Vagina (tissue), 2 donors: ENCODE data around the gene SLMAP. TPM values are rescaled to one million over a fixed set of nuclear protein-coding genes. Genes with fewer than 3 reads are reported as not detected.

ENCODE experiments used
- DNase-seq, 2 donors: peaks; one replicate each; pipeline ENCODE4 v3.0.0-alpha.2; 2017; ENCODE audit errors: extremely low spot score in 2 of 2
- H3K27ac ChIP-seq: fragments of 200-600 bp; sonication (generic); one replicate; pipeline ENCODE4 v1.5.1; 2019
- H3K27me3 ChIP-seq: fragments of 200-600 bp; sonication (generic); one replicate; pipeline ENCODE4 v1.5.1; 2019
- H3K36me3 ChIP-seq, 2 donors: fragments of 200-600 bp; sonication (generic); one replicate each; pipeline ENCODE4 v1.5.1; 2017 to 2019
- H3K4me1 ChIP-seq: fragments of 200-600 bp; sonication (generic); one replicate; pipeline ENCODE4 v1.5.1; 2019
- H3K4me3 ChIP-seq, 2 donors: fragments of 200-600 bp; sonication (generic); 1 replicate in 1 of 2; 2 replicates in 1 of 2; pipeline ENCODE4 v1.5.1; 2016 to 2019
- H3K9me3 ChIP-seq: fragments of 200-600 bp; sonication (generic); one replicate; pipeline ENCODE4 v1.5.1; 2019
- POLR2A ChIP-seq, 2 donors: fragments of 450-650 bp; IDR thresholded peaks; one replicate each; pipeline ENCODE4 v1.6.1; 2017; ENCODE audit warnings: antibody characterized with exemption in 2 of 2, mild to moderate bottlenecking in 2 of 2, moderate library complexity in 2 of 2
- POLR2AphosphoS5 ChIP-seq, 2 donors: sonication (generic); formaldehyde crosslinking; IDR thresholded peaks; one replicate each; pipeline ENCODE4 v1.9.0; 2017; ENCODE audit warnings: antibody characterized with exemption in 2 of 2, mild to moderate bottlenecking in 2 of 2, low read depth in 1 of 2; ENCODE audit not compliant: insufficient read depth in 1 of 2
- intact Hi-C: fragments of 100-400 bp; cut with DNase I; formaldehyde crosslinking; loops from one replicate; pipeline ENCODE4 v1.15.1; 2023
- total RNA-seq: library from RNA; depleted of rRNA; stranded (reverse); fragments of >200 nt; gene quantifications from one replicate; pipeline ENCODE4 v1.2.3, GENCODE V29; 2016
- TF ChIP-seq, protein P1 (sequence below), 3 experiments: fragments of 450-650 bp in 2 of 3; fragments of 200-600 bp in 1 of 3; sonication (generic) in 1 of 3; IDR thresholded peaks; one replicate each; pipeline ENCODE4 v1.5.1; 2017 to 2019; ENCODE audit warnings: antibody characterized with exemption in 3 of 3, mild to moderate bottlenecking in 2 of 3, moderate library complexity in 2 of 3

The SLMAP gene
- total RNA-seq, 1 donor from 2014 or later, result 102 TPM

GRCh38 chr3:57971975-57972374 is 215.9 kb downstream of the SLMAP start:
- Histone ChIP-seq H3K36me3 (no peaks in the 10 kb centered on the region), H3K27me3 (no peaks in the 10 kb centered on the region), H3K4me3 (no peak overlapping the region), H3K9me3 (no peaks in the 10 kb centered on the region), H3K27ac (peak overlapping the region; percentile 27), H3K4me1 (peaks cover 34% of the 10 kb centered on the region)
- intact Hi-C loops, result no loop called here
- TF ChIP-seq POLR2A (IDR thresholded peaks at IDR 0.05), result no peak
- TF ChIP-seq, protein P1, sequence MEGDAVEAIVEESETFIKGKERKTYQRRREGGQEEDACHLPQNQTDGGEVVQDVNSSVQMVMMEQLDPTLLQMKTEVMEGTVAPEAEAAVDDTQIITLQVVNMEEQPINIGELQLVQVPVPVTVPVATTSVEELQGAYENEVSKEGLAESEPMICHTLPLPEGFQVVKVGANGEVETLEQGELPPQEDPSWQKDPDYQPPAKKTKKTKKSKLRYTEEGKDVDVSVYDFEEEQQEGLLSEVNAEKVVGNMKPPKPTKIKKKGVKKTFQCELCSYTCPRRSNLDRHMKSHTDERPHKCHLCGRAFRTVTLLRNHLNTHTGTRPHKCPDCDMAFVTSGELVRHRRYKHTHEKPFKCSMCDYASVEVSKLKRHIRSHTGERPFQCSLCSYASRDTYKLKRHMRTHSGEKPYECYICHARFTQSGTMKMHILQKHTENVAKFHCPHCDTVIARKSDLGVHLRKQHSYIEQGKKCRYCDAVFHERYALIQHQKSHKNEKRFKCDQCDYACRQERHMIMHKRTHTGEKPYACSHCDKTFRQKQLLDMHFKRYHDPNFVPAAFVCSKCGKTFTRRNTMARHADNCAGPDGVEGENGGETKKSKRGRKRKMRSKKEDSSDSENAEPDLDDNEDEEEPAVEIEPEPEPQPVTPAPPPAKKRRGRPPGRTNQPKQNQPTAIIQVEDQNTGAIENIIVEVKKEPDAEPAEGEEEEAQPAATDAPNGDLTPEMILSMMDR (IDR thresholded peaks at IDR 0.05), result no peak
- no peak for TF ChIP-seq POLR2AphosphoS5 (IDR thresholded peaks at IDR 0.05; ENCODE audit: insufficient read depth in 1 of 2, low read depth in 1 of 2)
- DNase-seq, result no peak

DNA sequence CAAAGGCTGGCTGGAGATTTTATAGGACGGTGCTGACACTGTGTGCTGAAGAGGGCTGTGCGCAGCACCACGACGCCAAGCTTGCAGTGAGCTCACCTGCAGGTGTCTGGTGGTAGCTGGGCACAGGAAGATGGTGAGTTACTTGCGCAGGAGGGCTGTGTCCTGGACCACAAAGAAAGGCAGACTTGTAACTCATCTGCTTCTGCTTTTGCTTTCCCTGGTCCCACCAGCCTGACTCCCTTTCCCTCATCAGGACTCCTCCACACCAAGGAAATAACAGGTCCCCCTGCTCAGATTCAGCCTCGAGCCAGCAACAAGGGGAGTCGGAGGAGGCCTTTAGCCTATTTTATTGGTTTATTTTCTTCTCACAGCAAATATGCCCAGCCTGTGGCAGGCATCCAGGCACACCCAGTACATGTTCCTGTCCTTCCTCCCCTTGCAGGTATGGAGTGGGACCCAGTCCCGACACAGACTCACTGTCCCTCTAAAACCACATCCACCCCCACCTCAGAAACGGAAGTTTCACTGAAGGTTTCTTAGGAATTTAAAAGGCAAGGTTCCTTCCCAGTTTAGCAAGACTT is 216.5 kb downstream of the SLMAP start:
- DNase-seq, result no peak
- H3K27ac ChIP-seq, result peak overlapping the region; percentile 27

DNA sequence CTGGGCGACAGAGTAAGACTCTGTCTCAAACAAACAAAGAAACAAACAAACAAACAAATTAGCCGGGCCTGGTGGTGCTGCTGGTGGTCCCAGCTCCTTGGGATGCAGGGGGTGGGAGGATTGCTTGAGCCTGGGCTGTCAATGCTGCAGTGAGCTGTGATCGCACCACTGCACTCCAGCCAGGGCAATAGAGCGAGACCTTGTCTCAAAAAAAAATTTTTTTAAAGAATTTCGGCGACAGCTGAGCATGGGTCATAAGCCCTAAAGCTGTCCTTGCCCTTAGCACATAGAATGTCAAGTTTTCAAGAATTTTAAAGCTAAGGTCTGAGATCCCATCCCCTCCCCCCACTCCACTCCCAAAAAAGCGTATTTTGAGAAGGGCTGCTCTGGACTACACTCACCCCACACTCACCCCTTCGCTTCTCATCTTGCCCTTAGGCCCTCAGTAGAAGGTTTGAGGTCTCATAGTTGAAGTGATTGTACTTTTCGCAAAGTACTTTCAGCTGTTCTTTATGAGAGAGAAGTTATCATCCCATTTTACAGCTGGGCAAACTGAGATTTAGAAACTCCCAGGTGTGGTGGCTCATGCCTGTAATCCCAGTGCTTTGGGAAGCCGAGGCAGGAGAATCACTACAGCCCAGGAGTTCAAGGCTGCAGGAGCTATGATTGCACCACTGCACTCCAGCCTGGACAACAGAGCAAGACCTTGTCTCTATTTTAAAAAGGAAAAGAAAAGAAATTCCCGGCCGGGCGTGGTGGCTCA is 217.8 kb downstream of the SLMAP start:
- no peak for DNase-seq

More for the DNA sequence above, 216.5 kb downstream of the SLMAP start:
- intact Hi-C loops, result no loop called here
- TF ChIP-seq POLR2A (IDR thresholded peaks at IDR 0.05), result no peak
- TF ChIP-seq, protein P1 (IDR thresholded peaks at IDR 0.05), result no peak
- no peak for TF ChIP-seq POLR2AphosphoS5 (IDR thresholded peaks at IDR 0.05; ENCODE audit: insufficient read depth in 1 of 2, low read depth in 1 of 2)
- Histone ChIP-seq H3K4me3 (no peak overlapping the region), H3K9me3 (no peaks in the 10 kb centered on the region), H3K27me3 (no peaks in the 10 kb centered on the region), H3K36me3 (no peaks in the 10 kb centered on the region), H3K4me1 (peaks cover 34% of the 10 kb centered on the region)

DNA sequence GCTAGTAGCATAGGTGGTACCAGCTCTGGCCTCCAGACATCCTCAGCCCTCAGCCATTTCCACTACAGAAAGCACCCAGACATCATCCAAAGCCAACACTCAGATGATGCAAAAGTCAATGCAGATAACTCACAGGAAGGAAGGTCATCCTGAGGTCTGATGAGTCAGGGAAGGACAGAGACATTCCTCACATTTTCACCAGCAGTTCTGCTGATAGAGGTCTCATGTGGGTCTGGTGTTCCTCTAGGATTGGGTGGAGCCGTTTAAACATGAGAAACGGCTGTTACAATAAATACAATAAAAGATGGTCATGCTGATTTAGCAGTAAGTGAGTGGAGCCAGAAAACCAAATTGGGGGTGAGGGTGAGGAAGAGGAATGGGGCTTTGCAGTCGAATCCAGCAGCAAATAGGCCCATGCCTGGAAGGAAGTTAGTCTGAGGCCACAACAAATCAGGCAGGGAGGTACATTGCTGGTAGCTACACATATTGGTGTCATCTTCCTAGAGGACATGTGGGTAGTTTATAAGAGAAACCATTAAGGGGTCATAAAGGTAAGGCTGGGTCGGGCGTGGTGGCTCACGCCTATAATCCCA is 218.8 kb downstream of the SLMAP start:
- intact Hi-C loops, result no loop called here
- H3K4me1 ChIP-seq, result peaks cover 31% of the 10 kb centered on the region
- no peak for TF ChIP-seq POLR2AphosphoS5 (IDR thresholded peaks at IDR 0.05; ENCODE audit: insufficient read depth in 1 of 2, low read depth in 1 of 2)
- no peak for TF ChIP-seq POLR2A (IDR thresholded peaks at IDR 0.05)
- TF ChIP-seq, protein P1 (IDR thresholded peaks at IDR 0.05), result no peak
- no peak overlapping the region for H3K27ac ChIP-seq
- no peaks in the 10 kb centered on the region for H3K9me3 ChIP-seq
- no peak overlapping the region for H3K4me3 ChIP-seq
- H3K36me3 ChIP-seq, result no peaks in the 10 kb centered on the region
- no peak for DNase-seq
- no peaks in the 10 kb centered on the region for H3K27me3 ChIP-seq

More for the DNA sequence above, 217.8 kb downstream of the SLMAP start:
- no peaks in the 10 kb centered on the region for H3K9me3 ChIP-seq
- H3K27ac ChIP-seq, result no peak overlapping the region
- TF ChIP-seq, protein P1 (IDR thresholded peaks at IDR 0.05), result no peak
- TF ChIP-seq POLR2AphosphoS5 (IDR thresholded peaks at IDR 0.05; ENCODE audit: insufficient read depth in 1 of 2, low read depth in 1 of 2), result no peak
- no peak for TF ChIP-seq POLR2A (IDR thresholded peaks at IDR 0.05)
- no peaks in the 10 kb centered on the region for H3K36me3 ChIP-seq
- H3K4me3 ChIP-seq, result no peak overlapping the region
- H3K27me3 ChIP-seq, result no peaks in the 10 kb centered on the region
- peaks cover 34% of the 10 kb centered on the region for H3K4me1 ChIP-seq
- intact Hi-C loops, result no loop called here
